Astrocyte of the cerebellum (primary cell): ENCODE results near the gene SMCR8.
"Not testable (repeated sequence)": the region's sequence is repeated elsewhere in the genome, so short reads cannot be mapped to it uniquely, and the experiment has no call there.

Experiments
- DNase-seq: peaks from one replicate; pipeline ENCODE4 v3.0.0-alpha.2; 2011; ENCODE audit warnings: low read depth
- H3K4me3 ChIP-seq: 2 replicates; pipeline ENCODE4 v1.5.1; 2011; ENCODE audit warnings: mild to moderate bottlenecking, low read depth, low read length, moderate library complexity
- in situ Hi-C: cut with HindIII; loops from 2 replicates; pipeline ENCODE4 v1.10.0; 2017; ENCODE audit warnings: low sequenced_read_pairs
- TF ChIP-seq, protein P1 (sequence below): IDR thresholded peaks from 2 replicates; pipeline ENCODE4 v1.5.1; 2012; ENCODE audit warnings: low read length, low read depth, moderate library complexity, mild to moderate bottlenecking; ENCODE audit errors: missing control alignments

Gene SMCR8

GRCh38 chr17:18280249-18280648 is 34.8 kb upstream of the SMCR8 start:
- in situ Hi-C loops: no loop called here
- TF ChIP-seq, protein P1, sequence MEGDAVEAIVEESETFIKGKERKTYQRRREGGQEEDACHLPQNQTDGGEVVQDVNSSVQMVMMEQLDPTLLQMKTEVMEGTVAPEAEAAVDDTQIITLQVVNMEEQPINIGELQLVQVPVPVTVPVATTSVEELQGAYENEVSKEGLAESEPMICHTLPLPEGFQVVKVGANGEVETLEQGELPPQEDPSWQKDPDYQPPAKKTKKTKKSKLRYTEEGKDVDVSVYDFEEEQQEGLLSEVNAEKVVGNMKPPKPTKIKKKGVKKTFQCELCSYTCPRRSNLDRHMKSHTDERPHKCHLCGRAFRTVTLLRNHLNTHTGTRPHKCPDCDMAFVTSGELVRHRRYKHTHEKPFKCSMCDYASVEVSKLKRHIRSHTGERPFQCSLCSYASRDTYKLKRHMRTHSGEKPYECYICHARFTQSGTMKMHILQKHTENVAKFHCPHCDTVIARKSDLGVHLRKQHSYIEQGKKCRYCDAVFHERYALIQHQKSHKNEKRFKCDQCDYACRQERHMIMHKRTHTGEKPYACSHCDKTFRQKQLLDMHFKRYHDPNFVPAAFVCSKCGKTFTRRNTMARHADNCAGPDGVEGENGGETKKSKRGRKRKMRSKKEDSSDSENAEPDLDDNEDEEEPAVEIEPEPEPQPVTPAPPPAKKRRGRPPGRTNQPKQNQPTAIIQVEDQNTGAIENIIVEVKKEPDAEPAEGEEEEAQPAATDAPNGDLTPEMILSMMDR: no peak
- H3K4me3 ChIP-seq: no peak overlapping the region
- DNase-seq: no peak

- DNase-seq: no peak
- H3K4me3 ChIP-seq: no peak overlapping the region
- TF ChIP-seq, protein P1: no peak
- in situ Hi-C loops: no loop called here
Measured at GRCh38 chr17:18280766-18281371, 34.2 kb upstream of the SMCR8 start.

DNA sequence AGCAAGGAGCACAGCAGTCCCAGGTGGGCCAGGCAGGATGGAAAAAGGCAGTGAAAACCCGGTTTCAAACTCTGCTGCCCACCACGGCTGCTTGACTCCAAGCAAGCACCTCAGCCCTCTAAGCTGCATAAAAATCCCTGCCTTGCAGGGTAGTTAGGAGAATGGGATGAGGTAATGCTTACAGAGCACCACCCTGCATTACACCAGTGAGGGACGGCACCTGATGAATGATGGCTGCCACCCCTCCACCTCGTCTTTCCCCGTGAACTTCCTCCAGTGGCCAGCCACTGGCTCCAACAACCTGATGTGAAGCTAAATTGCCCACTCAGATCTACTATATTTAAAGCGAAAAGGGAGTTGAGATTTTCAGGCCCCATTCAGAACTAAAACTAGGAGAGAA is 33.3 kb upstream of the SMCR8 start:
- TF ChIP-seq, protein P1: no peak
- no peak for DNase-seq
- no peak overlapping the region for H3K4me3 ChIP-seq
- in situ Hi-C loops: no loop called here

- in situ Hi-C loops: no loop called here
- H3K4me3 ChIP-seq: no peak overlapping the region
- no peak for DNase-seq
- TF ChIP-seq, protein P1: no peak
Measured at GRCh38 chr17:18285296-18285695, 29.8 kb upstream of the SMCR8 start.

GRCh38 chr17:18291718-18292540 is 23.2 kb upstream of the SMCR8 start:
- DNase-seq: no peak
- H3K4me3 ChIP-seq: no peak overlapping the region
- TF ChIP-seq, protein P1: no peak
- in situ Hi-C loops: no loop called here

DNA sequence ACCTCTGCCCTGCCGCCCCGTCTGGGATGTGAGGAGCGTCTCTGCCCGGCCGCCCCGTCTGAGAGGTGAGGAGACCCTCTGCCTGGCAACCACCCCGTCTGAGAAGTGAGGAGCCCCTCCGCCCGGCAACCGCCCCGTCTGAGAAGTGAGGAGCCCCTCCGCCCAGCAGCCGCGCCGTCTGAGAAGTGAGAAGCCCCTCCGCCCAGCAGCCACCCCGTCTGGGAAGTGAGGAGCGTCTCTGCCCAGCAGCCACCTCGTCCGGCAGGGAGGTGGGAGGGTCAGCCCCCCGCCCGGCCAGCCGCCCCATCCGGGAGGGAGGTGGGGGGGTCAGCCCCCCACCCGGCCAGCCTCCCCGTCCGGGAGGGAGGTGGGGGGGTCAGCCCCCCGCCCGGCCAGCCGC is 17.0 kb upstream of the SMCR8 start:
- in situ Hi-C loops, DNase-seq, H3K4me3 ChIP-seq: not testable (repeated sequence)
